Limb (tissue), 2 donors: Measurements from ENCODE around the gene ENO3.

Source experiments
- DNase-seq, 2 donors: peaks; one replicate each; pipeline ENCODE4 v3.0.0-alpha.2; 2016; ENCODE audit errors: extremely low spot score in 2 of 2

Gene ENO3

DNA sequence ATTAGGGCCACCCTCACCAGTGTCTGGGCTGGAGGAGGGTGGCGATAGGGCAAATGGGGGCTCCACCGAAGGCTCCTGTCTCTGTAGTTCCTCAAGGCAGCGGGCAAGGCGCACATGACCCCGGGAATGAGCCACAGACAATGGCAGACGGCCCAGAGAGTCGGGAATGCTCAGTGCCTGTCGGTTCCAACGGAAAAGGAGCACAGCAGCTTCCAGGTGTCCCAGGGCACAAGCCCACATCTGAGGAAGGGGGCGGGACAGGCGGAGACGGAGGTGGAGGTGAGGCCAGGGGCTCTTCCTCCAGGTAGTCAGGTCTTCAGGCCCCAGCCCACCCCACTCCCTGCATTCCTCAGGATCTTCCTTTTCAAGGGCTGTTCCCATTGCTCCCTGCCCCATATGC, 21.8 kb downstream of the ENO3 start:
- DNase-seq, result no peak

DNA sequence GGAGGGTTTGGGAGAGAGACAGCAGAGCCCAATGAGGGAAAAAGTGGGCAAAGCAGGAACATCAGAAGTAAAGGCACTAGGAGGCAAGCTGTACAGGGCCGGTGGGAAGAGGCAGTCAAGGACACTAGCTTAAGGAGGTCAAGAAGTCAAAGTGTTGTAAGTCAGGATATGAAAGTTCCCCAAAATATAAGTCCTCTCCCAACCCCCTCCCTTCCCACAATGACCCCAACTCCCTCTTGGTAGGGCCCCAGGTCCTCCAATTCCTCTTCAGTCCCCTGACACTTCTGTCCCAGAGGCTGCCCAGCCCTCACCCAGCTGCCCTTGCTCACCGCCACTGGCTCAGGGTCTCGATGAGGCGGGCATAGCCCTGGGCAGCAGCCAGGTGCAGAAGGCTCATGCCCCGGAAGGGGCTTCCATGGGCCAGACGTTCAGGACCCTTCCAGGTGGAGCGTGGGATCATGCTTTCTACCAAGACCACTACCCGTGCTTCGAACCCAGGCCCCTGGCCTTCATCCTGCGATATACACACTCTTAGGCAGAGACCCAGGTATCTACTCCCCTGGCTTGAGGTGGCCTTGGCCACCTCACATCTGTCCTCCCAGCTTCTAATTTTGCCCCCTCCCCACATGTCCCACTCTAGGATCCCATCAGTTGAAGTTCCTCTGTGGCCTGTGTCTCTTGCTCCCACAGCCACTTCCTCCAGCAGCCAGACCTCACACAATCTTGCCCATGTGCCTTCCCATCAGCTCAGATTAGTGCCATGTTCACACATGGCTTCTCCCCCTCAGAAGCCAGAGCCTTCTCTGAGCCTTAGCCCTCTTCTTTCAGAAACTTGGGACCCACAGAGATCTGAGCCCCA, 22.6 kb downstream of the ENO3 start:
- DNase-seq, result no peak

DNA sequence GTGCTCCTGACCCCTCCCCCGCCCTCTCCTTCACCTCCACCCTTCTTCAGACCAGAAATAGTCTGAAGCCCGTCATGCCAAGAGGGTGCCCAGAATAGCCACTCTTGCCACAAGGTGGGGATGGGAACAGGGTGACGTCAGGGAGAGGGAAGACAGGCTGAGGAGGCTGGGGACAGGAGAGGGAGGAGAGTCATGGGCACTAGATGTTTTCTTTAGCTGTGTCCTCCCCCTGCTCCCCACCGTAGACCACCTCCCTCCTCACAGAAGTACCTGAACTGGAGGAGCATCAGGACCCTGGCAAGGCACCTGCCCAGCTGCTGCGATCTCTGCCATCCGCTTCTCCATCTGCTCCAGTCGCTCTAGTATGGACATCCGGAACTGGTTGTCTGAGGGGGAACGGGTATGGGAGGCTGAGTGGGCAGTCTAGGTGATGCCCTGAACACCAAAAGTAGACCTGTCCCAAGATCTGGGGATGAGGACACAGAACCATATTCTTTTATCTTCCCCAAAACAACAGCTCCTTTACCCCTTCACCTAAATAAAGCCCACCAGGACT, 23.3 kb downstream of the ENO3 start:
- DNase-seq, result no peak

DNA sequence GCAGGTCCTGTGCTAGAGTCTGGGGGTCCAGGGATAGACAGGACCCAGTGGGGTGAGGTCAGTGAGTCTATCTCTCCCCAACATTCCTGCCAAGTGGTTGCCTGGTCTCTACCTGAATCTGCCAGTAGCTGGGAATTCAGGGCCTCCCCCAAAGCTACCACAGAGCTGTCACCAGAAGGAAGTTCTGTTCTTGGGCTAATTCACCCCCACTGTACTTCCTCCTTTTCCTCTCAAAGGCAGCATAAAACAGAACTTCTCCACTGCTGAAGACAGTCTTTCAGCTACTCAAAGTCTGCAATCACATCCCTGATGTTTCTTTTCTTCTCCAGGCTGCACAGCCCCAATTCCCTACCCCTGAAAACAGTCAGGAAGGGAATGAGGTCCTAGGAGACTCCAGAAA, 27.8 kb downstream of the ENO3 start:
- DNase-seq, result no peak

DNA sequence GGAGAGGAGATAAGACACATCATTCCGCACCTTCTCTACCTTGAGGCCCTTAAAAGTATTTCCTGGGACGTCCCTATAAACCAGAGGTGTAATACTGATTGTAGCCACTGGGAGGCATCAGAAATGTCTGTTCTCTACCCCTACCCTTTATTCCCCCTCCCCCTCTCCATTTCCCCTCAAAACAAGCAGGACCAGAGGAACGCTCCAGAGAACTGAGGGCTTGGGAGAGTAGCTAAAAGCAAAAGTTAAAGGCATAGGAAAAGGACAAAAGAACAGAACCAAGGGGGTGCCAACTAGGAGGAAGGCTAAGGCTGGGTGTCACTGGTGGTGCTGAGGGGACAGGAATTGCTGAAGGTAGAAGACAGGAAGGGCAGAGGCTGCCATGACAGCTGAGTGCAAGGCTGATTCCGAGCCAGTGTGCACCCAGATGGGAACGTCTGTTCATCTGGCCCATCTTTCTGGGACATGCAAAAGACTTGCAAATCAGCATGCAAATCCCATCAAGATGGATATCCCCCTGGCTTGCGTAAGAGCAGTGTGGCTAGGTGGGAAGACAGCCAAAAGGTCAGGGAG, 29.8 kb downstream of the ENO3 start:
- peak; percentile 46 to 59 for DNase-seq

DNA sequence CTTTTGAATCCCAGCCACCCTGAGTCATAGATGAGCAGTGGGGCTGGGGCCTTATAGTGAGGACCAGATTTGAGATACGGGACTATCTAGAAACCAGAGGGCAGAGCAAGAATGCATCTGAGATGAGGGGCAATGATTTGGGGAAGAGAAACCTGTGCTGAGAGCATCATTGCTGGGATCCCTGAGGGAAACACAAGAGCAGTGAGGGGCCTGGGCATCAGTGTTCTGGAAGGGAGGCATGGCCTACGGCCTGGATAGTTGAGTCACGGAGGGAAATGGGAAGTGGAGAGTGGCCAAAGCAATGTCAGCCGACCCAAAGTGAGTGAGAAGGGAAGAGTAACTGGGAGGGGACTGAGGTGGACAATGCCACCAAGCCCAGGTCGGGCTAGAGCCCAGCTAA, 31.4 kb downstream of the ENO3 start:
- no peak for DNase-seq

DNA sequence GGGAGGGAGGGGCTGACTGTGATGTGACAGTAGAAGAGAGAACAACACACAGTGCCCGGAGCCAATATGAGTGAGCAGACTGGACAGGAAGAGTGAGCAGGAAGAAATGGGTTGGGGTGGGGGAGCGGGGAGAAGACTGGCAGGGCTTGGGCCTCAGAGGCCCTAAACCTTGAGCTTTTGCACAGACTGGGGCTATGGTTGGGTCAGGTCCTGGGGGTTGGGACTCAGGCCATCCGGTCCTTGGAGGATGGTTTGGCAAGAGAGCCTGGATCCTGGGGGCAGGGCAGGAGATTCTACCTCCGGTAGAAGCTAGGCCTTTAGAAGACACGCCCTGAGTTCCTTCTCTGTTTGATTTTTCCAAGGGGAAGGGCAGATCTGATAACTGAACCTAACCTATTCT, 35.5 kb downstream of the ENO3 start:
- DNase-seq, result no peak

DNA sequence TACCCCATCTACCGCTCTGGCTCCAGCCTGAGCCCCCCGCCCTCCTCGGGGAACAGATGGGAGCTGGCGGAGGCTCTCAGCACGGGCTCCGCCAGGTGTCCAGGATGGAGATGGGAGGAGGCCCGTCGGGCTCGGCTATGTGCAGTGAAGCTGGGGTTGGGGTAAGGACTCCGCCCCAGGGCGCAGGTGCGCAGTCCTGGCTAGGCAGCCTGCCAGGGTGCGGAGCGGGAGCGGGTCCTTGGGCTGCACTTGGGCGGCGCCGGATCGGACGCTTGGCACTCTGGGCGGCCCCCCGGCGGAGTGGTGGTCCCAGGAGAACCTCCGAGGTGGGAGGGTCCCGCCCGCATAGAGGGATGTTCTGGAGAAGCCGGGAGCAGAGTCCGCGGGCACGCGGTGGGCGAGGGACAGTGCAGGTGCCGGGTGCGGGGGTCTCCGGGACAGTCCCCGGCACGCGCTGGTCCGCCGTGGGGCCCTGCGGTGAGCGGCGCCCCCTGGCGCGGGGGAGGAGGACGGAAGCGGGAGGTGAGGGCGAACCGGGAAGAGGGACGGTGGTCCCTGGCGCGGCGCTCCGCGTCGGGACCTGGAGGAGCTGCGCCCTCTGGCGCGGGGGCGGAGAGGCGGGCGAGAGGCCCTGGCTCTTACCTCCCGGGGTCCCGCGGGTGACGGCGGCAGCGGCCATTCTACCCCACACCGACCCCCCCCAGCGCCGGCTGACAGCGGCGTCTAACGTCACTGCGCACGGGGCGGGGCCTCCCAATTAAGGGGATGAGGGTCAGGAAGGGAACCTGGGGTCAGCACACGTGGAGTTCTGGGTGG, 36.2 kb downstream of the ENO3 start, which contains the start of gene CAMTA2:
CAMTA2 (minus strand) TSS at position 725 of the 816 bp plus-strand sequence. CDS start 1,453 bp downstream, outside the sequence.
- peak; percentile 73 to 90 for DNase-seq

DNA sequence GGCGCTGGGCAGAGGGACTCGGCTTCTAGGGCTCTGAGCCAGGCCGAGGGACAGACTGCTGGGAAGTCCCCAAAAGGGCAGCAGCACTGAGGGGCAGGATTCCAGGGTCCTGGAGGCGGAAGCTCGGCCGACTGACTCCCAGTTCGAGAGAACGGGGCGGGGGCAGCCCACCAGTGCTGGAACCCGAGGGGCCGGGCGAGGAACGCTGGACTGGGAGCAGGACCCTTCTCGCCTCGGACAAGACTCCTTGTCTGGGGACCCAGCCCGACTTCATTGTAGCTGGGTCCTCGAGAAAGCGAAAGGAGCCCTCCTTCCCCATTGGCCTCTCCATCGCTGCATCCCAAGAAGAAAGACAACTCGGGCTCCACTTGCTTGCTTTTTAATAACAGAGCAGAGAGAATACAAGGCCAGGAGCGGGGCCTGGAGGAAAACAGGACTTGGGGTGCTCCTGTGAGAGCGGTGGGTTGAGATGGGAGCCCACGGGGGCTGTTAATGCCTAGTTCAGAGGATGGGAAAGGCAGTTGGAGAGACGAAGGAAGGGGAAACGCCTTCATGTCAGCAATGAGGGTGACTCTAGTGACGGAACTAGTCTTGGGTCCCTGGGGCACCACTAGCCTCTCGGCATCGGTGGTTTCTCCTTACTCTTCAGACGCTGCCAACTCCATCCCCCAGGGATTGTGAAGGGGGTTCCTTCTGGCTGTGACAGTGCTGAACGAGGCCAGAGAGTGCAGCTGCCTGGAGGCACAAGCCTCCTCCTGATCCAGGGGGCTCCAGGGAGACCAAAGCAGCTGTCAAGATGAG, 37.0 kb downstream of the ENO3 start:
- DNase-seq, result peak; percentile 7 to 49

DNA sequence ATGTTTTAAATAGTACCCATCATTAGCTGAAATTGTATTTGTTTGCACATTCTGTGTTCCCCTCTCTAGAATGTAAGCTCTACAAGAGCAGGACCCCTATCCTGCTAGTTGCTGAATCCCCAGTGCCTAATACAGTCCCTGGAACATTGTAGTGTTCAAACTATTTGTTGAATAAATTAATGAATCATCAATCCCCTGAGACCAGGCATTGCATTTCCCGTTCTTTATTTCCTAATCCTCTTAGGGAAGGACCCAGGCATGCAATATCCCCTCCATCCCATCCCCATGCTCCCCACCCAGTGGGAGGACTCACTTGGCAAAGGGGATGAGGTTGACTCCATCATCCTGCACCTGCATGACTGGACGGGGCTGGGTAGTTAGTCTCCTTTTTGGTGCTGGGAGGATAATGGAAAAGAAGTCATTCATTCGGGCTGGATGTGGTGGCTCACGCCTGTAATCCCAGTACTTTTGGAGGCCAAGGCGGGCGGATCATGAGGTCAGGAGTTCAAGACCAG, 43.2 kb downstream of the ENO3 start:
- DNase-seq, result no peak

DNA sequence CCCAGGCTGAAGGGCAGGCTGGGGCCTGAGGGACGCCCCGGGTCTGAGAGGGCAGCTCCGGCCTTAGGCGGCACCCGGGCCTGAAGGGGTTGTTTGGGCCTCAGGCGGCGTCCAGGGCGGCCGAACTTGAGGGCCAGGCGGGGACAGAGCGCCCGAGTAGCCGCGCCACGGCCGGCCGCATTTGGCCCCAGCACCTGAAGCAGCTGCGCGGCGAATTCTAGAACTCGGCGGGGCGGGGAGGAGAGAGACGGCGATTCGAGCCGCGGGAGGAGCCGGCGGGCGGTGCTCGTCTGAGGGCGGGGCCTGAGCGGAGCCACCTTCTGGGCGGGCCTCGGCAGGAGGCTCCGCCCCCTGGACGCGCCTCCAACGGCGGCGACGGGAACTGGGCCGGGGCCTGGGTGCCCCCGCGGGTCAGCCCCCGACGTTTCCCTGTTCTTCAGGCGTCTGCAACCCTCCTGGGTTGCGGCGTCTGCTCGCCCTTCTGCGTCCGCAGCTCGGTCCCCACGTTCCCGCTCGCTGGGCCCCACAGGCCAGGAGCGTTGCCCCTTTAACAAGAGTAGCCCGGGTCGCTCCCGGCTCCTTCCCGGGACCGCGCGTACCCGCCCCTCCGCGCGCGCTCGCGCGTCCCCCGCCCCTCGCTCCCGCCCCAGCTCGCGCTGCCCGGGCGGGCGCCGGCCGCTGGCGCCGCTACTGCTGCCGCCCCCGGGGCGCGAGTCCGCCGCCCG, 46.5 kb downstream of the ENO3 start, which contains the start of the genes INCA1 and KIF1C:
INCA1 (minus strand) TSS at position 221 of the 725 bp plus-strand sequence. CDS start 3,085 bp downstream, outside the sequence.
KIF1C (plus strand) TSS at position 649 of the 725 bp plus-strand sequence. CDS start 2,297 bp downstream, outside the sequence.
- peak; percentile 93 to 95 for DNase-seq

DNA sequence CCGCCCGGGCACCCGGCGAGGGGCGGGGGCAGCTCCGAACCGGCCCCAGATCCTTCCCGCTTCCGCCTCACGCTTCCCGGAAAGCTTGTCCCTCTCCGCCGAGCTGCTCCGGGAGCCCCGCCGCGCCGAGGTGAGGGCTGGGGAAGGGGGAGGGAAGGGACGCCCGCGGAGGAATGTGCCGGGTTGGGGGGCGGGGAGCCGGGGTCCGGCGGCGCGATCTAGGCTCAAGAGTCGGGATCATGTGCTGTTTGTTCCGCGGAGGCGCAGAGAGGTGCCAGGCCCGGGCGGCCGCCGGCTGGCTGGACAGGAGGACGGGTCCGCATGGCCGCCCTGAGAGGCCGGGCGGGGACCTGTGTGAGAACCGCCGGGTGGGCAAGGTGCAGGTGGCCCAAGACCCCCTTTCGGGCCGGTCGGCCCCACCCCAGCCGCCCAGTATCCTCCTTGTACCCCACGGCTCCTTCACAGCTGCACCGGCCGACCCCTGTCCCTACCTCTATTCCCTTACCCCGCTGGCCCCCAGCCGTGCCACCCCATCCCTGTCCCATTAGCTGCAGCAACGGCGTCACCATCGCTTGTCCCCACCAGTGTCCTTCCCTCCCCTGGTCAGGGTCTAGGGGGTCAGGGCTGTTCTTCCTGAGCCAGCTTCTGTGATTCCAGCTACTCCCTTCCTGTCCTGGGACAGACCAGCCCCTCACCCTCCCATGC, 47.3 kb downstream of the ENO3 start:
- DNase-seq, result no peak

DNA sequence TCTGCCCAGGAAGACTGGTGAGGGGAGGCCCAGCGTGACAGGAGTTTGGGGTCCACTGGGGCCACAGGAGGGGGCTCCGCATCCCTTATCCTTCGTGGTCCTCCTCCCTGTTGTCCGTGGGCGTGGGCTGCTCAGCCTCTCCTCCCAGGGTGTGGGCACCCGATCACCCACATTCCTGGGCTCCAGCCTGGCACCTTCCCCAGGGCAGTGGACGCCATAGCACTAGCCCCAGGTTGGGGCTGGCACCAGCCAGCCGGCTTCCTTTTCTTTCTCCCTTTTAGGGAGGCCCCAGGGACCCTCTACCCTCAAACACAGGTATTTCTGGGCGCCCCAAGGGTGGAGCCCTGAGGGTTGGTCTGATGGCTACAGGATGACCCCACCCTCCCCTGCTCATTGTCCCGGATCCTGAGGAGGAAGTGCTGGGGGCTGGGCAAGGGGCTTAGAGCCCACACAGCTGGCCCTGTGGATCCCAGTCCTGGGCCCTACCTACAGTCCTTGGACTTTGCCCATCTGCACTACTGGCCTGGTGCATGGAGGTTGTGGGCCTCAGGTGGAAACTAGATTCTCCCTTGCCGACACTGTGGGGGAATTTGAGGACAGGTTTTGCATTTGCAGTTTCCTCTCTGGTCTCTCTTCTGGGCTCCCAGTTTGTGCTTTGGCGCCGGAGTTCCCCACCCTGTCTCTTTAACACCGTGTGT, 48.0 kb downstream of the ENO3 start:
- DNase-seq, result no peak

DNA sequence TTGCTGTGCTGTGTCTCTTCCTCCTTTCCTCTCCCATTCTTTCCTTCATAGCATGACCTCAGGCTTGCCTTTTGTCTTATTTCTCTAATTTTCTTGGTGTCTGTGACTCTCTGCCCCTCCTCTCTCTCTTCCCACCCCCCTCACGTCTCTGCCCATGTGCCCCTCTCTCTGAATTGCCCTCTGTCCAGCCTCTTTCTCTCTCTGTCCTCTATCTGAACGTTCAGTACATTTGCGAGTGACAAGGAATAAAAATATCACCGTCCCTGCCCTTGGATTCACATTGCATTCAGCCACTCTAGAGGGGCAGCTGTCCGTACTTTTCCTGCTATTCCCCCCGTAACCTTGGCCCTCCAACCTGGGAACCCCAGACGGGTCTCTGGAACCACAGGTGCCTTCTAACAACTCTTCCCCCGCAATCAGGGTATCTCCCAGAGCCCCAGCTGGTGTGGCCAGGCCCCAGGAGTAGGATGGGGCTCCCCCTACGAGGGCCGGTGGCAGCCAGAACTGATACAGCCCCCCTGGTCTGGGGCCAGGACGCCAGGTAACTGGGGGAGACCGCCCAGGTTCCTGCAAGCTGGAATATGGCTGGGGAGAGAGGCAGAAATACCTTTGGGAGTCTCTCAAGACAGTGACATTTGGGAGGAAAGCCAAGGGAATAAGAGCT, 48.6 kb downstream of the ENO3 start:
- DNase-seq, result no peak

DNA sequence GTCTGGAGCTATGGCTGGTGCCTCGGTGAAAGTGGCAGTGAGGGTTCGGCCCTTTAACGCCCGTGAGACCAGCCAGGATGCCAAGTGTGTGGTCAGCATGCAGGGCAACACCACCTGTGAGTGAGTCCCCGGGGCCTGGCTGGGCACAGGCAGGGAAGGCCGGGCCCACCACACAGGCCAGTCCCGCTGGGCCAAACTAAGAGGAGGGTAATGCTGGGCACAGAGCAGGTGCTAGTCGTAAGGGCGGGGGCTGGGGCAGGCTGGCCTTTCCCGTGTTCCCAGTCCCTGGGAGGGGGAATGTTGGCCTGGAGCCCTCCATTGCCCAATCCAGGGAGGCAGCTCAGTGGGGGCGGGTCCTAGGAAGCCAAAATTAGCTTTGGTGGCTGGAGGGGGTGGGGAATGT, 49.3 kb downstream of the ENO3 start:
- DNase-seq, result no peak

DNA sequence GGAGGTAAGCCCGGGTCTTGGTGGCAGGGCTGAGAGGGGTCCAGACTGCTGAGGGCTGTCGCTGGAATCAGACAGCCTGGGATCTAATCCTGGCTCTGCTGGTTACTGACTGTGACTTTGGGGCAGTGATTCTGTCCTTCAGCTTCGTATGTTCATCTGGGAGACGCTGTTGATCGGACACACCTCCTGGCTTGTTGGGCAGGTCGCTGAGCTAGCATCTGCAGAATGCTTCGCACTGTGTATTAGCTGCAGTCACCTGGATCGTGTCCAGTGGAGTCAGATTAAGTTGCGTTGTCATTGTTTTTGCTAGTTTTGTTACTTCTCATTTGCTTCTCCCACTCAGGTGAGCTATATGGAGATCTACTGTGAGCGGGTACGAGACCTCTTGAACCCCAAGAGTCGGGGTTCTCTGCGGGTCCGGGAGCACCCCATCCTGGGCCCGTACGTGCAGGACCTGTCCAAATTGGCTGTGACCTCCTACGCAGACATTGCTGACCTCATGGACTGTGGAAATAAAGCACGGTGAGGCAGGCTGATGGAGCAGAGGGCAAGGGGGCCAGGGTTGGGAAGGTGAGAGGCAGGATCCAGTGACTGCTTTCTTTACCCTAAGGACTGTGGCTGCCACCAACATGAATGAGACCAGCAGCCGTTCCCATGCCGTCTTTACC, 51.3 kb downstream of the ENO3 start:
- DNase-seq, result no peak

DNA sequence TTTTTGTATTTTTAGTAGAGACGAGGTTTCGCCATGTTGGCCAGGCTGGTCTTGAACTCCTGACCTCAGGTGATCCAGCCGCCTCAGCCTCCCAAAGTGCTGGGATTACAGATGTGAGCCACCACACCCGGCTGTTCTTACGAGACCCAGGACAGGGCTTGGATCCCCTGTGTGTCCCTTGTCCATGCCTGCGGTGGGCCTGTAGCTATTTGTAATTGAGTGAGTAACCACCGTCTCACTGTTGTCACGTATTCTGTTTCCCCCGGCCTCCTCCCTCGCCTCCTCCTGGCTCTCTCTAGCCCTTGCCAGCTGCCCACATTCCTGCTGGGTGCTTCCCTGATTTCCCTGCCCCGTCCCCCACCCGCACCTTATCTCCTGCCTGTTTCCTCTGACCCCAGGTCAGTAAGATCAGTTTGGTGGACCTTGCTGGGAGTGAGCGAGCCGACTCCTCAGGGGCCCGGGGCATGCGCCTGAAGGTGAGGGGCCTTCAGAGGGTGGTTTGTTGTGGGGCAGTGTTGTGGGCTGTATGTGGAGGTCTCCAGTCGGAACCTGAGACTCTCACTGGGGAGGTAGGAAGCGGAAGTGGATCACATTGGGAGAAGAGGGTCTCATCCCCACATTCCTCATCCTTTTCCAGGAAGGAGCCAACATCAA, 52.4 kb downstream of the ENO3 start:
- no peak for DNase-seq
